Measurements from ENCODE around the gene SERPINA5. TPM values are rescaled to one million over a fixed set of nuclear protein-coding genes. Genes with fewer than 3 reads are reported as not detected.
"Not testable (repeated sequence)": the region's sequence is repeated elsewhere in the genome, so short reads cannot be mapped to it uniquely, and the experiment has no call there.

The SERPINA5 gene
- total RNA-seq, 1 donor from 2014 or later = 0.16 TPM

- no peak for DNase-seq
These were observed 5.3 kb upstream of the SERPINA5 start for GRCh38 chr14:94575730-94576585.

GRCh38 chr14:94577472-94577871, 3.8 kb upstream of the SERPINA5 start:
- not testable (repeated sequence) for DNase-seq

- no peak for DNase-seq
These were observed 2.5 kb upstream of the SERPINA5 start for GRCh38 chr14:94578712-94579111.

GRCh38 chr14:94582199-94582750, 1.0 kb downstream of the SERPINA5 start:
- DNase-seq = no peak

GRCh38 chr14:94582851-94583250, 1.6 kb downstream of the SERPINA5 start:
- DNase-seq = no peak

- DNase-seq = no peak
These were observed 2.3 kb downstream of the SERPINA5 start for GRCh38 chr14:94583557-94583956.

- DNase-seq = no peak
These were observed 3.5 kb downstream of the SERPINA5 start for GRCh38 chr14:94584591-94585280.

GRCh38 chr14:94586635-94587034, 5.4 kb downstream of the SERPINA5 start:
- no peak for DNase-seq

- DNase-seq = no peak
These were observed 7.1 kb downstream of the SERPINA5 start for GRCh38 chr14:94588311-94588710.

GRCh38 chr14:94591073-94591472, 9.8 kb downstream of the SERPINA5 start:
- DNase-seq = no peak

- DNase-seq = no peak
These were observed 10.6 kb downstream of the SERPINA5 start for GRCh38 chr14:94591871-94592270.

GRCh38 chr14:94592457-94592856, 11.2 kb downstream of the SERPINA5 start:
- no peak for DNase-seq

GRCh38 chr14:94593376-94593748, 12.1 kb downstream of the SERPINA5 start:
- DNase-seq = no peak

GRCh38 chr14:94593749-94594431, 12.7 kb downstream of the SERPINA5 start:
- no peak for DNase-seq

GRCh38 chr14:94594441-94594840, 13.2 kb downstream of the SERPINA5 start:
- DNase-seq = no peak

GRCh38 chr14:94595912-94596311, 14.7 kb downstream of the SERPINA5 start:
- no peak for DNase-seq

- DNase-seq = no peak
These were observed 15.1 kb downstream of the SERPINA5 start for GRCh38 chr14:94596361-94596760.

GRCh38 chr14:94597788-94598187, 16.6 kb downstream of the SERPINA5 start:
- no peak for DNase-seq

GRCh38 chr14:94598506-94598815, 17.2 kb downstream of the SERPINA5 start:
- no peak for DNase-seq

- peak; percentile 78 for DNase-seq
These were observed 17.8 kb downstream of the SERPINA5 start for GRCh38 chr14:94598816-94599655.

- no peak for DNase-seq
These were observed 18.4 kb downstream of the SERPINA5 start for GRCh38 chr14:94599656-94600004.

GRCh38 chr14:94600148-94600545, 18.9 kb downstream of the SERPINA5 start:
- DNase-seq = no peak
